ENCODE data around the gene CFAP69. TPM values are rescaled to one million over a fixed set of nuclear protein-coding genes. Genes with fewer than 3 reads are reported as not detected.

Gene CFAP69
- total and polyA plus RNA-seq, 2 experiments from 2014 or later: 4.9 to 7.9 TPM

GRCh38 chr7:90229682-90230081 lies 15.3 kb upstream of the CFAP69 start (continued):
- TF ChIP-seq CTCF (conservative IDR thresholded peaks at IDR 0.05; ENCODE audit: low read depth in 2 of 2) (no peak), CREB1 (CRISPR knock-in tag; IDR thresholded peaks at IDR 0.05; ENCODE audit: low read depth) (no peak), POLR2AphosphoS5 (IDR thresholded peaks at IDR 0.05; ENCODE audit: low read depth) (no peak), ZNF331 (CRISPR knock-in tag; IDR thresholded peaks at IDR 0.05; ENCODE audit: low read depth) (no peak), EZH2phosphoT487 (IDR thresholded peaks at IDR 0.05; ENCODE audit: unreplicated experiment) (no peak), JUNB (IDR thresholded peaks at IDR 0.05; ENCODE audit: unreplicated experiment) (no peak)
- TF ChIP-seq, protein P1, sequence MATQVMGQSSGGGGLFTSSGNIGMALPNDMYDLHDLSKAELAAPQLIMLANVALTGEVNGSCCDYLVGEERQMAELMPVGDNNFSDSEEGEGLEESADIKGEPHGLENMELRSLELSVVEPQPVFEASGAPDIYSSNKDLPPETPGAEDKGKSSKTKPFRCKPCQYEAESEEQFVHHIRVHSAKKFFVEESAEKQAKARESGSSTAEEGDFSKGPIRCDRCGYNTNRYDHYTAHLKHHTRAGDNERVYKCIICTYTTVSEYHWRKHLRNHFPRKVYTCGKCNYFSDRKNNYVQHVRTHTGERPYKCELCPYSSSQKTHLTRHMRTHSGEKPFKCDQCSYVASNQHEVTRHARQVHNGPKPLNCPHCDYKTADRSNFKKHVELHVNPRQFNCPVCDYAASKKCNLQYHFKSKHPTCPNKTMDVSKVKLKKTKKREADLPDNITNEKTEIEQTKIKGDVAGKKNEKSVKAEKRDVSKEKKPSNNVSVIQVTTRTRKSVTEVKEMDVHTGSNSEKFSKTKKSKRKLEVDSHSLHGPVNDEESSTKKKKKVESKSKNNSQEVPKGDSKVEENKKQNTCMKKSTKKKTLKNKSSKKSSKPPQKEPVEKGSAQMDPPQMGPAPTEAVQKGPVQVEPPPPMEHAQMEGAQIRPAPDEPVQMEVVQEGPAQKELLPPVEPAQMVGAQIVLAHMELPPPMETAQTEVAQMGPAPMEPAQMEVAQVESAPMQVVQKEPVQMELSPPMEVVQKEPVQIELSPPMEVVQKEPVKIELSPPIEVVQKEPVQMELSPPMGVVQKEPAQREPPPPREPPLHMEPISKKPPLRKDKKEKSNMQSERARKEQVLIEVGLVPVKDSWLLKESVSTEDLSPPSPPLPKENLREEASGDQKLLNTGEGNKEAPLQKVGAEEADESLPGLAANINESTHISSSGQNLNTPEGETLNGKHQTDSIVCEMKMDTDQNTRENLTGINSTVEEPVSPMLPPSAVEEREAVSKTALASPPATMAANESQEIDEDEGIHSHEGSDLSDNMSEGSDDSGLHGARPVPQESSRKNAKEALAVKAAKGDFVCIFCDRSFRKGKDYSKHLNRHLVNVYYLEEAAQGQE (IDR thresholded peaks at IDR 0.05; ENCODE audit: unreplicated experiment): no peak
- TF ChIP-seq, protein P2, sequence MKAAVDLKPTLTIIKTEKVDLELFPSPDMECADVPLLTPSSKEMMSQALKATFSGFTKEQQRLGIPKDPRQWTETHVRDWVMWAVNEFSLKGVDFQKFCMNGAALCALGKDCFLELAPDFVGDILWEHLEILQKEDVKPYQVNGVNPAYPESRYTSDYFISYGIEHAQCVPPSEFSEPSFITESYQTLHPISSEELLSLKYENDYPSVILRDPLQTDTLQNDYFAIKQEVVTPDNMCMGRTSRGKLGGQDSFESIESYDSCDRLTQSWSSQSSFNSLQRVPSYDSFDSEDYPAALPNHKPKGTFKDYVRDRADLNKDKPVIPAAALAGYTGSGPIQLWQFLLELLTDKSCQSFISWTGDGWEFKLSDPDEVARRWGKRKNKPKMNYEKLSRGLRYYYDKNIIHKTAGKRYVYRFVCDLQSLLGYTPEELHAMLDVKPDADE (IDR thresholded peaks at IDR 0.05): no peak

- Histone ChIP-seq H3K27me3 (ENCODE audit: insufficient read depth) (no peaks in the 10 kb centered on the region), H3F3A (replicated peaks; ENCODE audit: low read depth) (no peaks in the 10 kb centered on the region), H3K36me3 (ENCODE audit: insufficient read depth) (no peaks in the 10 kb centered on the region), H2AFZ (no peak overlapping the region), H4K20me1 (replicated peaks; ENCODE audit: insufficient read depth) (no peaks in the 10 kb centered on the region), H3K4me1 (ENCODE audit: insufficient read depth) (peaks cover 14% of the 10 kb centered on the region), H3K79me2 (replicated peaks; ENCODE audit: insufficient read depth) (no peaks in the 10 kb centered on the region), H3K27ac (ENCODE audit: low read depth) (no peak overlapping the region), H3K9me2 (ENCODE audit: insufficient read depth) (no peaks in the 10 kb centered on the region), H3K4me2 (no peak overlapping the region), H3K4me3 (no peak overlapping the region)
- ATAC-seq (no peak), DNase-seq (ENCODE audit: low spot score) (no peak)
- no peak overlapping the region for H3K4me3 Mint-ChIP-seq
- no peaks in the 10 kb centered on the region; the same call in 1 of the 3 replicates for H3K36me3 Mint-ChIP-seq (ENCODE audit: low read depth)
- peaks cover 11% of the 10 kb centered on the region for H3K4me1 Mint-ChIP-seq
- no peaks in the 10 kb centered on the region for H3K9me3 Mint-ChIP-seq
- no peaks in the 10 kb centered on the region for H3K27me3 Mint-ChIP-seq (ENCODE audit: insufficient read depth, low read depth, poor library complexity)
- H3K27ac Mint-ChIP-seq: no peak overlapping the region; the same call in 1 of the 2 replicates
- TF ChIP-seq CTCF (conservative IDR thresholded peaks at IDR 0.05; ENCODE audit: low read depth in 2 of 2): no peak
- no peak for TF ChIP-seq CREB1 (CRISPR knock-in tag; IDR thresholded peaks at IDR 0.05; ENCODE audit: low read depth)
- TF ChIP-seq, protein P3, sequence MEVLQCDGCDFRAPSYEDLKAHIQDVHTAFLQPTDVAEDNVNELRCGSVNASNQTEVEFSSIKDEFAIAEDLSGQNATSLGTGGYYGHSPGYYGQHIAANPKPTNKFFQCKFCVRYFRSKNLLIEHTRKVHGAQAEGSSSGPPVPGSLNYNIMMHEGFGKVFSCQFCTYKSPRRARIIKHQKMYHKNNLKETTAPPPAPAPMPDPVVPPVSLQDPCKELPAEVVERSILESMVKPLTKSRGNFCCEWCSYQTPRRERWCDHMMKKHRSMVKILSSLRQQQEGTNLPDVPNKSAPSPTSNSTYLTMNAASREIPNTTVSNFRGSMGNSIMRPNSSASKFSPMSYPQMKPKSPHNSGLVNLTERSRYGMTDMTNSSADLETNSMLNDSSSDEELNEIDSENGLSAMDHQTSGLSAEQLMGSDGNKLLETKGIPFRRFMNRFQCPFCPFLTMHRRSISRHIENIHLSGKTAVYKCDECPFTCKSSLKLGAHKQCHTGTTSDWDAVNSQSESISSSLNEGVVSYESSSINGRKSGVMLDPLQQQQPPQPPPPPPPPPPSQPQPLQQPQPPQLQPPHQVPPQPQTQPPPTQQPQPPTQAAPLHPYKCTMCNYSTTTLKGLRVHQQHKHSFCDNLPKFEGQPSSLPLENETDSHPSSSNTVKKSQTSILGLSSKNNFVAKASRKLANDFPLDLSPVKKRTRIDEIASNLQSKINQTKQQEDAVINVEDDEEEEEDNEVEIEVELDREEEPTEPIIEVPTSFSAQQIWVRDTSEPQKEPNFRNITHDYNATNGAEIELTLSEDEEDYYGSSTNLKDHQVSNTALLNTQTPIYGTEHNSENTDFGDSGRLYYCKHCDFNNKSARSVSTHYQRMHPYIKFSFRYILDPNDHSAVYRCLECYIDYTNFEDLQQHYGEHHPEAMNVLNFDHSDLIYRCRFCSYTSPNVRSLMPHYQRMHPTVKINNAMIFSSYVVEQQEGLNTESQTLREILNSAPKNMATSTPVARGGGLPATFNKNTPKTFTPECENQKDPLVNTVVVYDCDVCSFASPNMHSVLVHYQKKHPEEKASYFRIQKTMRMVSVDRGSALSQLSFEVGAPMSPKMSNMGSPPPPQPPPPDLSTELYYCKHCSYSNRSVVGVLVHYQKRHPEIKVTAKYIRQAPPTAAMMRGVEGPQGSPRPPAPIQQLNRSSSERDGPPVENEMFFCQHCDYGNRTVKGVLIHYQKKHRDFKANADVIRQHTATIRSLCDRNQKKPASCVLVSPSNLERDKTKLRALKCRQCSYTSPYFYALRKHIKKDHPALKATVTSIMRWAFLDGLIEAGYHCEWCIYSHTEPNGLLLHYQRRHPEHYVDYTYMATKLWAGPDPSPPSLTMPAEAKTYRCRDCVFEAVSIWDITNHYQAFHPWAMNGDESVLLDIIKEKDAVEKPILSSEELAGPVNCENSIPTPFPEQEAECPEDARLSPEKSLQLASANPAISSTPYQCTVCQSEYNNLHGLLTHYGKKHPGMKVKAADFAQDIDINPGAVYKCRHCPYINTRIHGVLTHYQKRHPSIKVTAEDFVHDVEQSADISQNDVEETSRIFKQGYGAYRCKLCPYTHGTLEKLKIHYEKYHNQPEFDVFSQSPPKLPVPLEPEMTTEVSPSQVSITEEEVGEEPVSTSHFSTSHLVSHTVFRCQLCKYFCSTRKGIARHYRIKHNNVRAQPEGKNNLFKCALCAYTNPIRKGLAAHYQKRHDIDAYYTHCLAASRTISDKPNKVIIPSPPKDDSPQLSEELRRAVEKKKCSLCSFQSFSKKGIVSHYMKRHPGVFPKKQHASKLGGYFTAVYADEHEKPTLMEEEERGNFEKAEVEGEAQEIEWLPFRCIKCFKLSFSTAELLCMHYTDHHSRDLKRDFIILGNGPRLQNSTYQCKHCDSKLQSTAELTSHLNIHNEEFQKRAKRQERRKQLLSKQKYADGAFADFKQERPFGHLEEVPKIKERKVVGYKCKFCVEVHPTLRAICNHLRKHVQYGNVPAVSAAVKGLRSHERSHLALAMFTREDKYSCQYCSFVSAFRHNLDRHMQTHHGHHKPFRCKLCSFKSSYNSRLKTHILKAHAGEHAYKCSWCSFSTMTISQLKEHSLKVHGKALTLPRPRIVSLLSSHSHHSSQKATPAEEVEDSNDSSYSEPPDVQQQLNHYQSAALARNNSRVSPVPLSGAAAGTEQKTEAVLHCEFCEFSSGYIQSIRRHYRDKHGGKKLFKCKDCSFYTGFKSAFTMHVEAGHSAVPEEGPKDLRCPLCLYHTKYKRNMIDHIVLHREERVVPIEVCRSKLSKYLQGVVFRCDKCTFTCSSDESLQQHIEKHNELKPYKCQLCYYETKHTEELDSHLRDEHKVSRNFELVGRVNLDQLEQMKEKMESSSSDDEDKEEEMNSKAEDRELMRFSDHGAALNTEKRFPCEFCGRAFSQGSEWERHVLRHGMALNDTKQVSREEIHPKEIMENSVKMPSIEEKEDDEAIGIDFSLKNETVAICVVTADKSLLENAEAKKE (CRISPR knock-in tag; IDR thresholded peaks at IDR 0.05): no peak
These were observed 14.1 kb upstream of the CFAP69 start for GRCh38 chr7:90230834-90231233.

Data from GM23338 (cell line).